DND-41 (cell line): ENCODE data around the gene ZFHX3.

ENCODE experiments used
- EZH2 ChIP-seq: IDR thresholded peaks from 3 replicates; pipeline ENCODE4 v1.6.1; 2012; ENCODE audit warnings: borderline replicate concordance, low read depth, mild to moderate bottlenecking, moderate library complexity, low read length, inconsistent platforms; ENCODE audit not compliant: severe bottlenecking
- TF ChIP-seq, protein P1 (sequence below): IDR thresholded peaks from 2 replicates; pipeline ENCODE4 v1.5.1; 2012; ENCODE audit warnings: borderline replicate concordance, low read length, moderate library complexity, mild to moderate bottlenecking; ENCODE audit not compliant: poor library complexity, severe bottlenecking; ENCODE audit errors: extremely low read depth

DNA sequence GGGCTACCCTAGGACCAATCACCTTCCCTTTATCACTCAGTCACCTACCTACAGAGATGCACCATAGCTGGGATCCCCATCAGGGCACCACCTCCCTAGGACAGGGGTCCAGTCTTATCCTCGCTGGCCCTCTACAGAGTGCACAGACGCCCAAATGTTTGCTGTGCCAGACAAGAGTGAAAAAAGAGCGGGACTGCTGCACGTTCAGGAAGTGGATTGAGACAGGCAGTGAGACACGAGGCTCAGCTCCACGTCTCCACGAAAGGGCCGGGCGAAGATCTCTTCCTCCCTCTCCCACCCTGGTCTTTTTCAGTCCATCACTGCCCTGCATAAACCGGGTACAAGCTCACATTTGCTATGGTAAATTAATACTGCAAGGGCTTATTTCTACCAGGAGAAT, 95.5 kb downstream of the ZFHX3 start:
- no peak for TF ChIP-seq EZH2
- TF ChIP-seq, protein P1, sequence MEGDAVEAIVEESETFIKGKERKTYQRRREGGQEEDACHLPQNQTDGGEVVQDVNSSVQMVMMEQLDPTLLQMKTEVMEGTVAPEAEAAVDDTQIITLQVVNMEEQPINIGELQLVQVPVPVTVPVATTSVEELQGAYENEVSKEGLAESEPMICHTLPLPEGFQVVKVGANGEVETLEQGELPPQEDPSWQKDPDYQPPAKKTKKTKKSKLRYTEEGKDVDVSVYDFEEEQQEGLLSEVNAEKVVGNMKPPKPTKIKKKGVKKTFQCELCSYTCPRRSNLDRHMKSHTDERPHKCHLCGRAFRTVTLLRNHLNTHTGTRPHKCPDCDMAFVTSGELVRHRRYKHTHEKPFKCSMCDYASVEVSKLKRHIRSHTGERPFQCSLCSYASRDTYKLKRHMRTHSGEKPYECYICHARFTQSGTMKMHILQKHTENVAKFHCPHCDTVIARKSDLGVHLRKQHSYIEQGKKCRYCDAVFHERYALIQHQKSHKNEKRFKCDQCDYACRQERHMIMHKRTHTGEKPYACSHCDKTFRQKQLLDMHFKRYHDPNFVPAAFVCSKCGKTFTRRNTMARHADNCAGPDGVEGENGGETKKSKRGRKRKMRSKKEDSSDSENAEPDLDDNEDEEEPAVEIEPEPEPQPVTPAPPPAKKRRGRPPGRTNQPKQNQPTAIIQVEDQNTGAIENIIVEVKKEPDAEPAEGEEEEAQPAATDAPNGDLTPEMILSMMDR: no peak
